Left lung (tissue), 10 donors: ENCODE results near the gene HLA-DOA. TPM values are rescaled to one million over a fixed set of nuclear protein-coding genes. Genes with fewer than 3 reads are reported as not detected.

ENCODE experiments used
- ATAC-seq: fragments of 200-7000 bp; cut with Tn5 transposase; one replicate; pipeline ENCODE4 v1.9.1; 2020; ENCODE audit warnings: moderate library complexity
- DNase-seq, 4 donors: peaks; one replicate each; pipeline ENCODE4 v3.0.0-alpha.2; 2013 to 2020
- H3K27ac ChIP-seq, 2 donors: fragments of 200-600 bp; sonication (generic) in 1 of 2; one replicate each; pipeline versions ENCODE4 v1.5.0 to v1.8.0; 2020 to 2021
- H3K27me3 ChIP-seq, 2 donors: fragments of 200-600 bp; sonication (generic) in 1 of 2; one replicate each; pipeline versions ENCODE4 v1.5.0 to v1.8.0; 2020 to 2021
- H3K36me3 ChIP-seq, 2 donors: fragments of 200-600 bp; sonication (generic) in 1 of 2; one replicate each; pipeline versions ENCODE4 v1.5.0 to v1.8.0; 2020 to 2021
- H3K4me1 ChIP-seq, 2 donors: fragments of 200-600 bp; one replicate each; pipeline ENCODE4 v1.8.0; 2021
- H3K4me3 ChIP-seq, 2 donors: fragments of 200-600 bp; sonication (generic) in 1 of 2; one replicate each; pipeline versions ENCODE4 v1.5.0 to v1.8.0; 2020 to 2021; ENCODE audit warnings: mild to moderate bottlenecking in 1 of 2
- H3K9me3 ChIP-seq, 2 donors: fragments of 200-600 bp; sonication (generic) in 1 of 2; one replicate each; pipeline versions ENCODE4 v1.5.0 to v1.8.0; 2020 to 2021
- CTCF ChIP-seq, 2 donors: fragments of 200-600 bp; sonication (generic) in 1 of 2; IDR thresholded peaks; one replicate each; pipeline versions ENCODE4 v1.5.0 to v1.8.0; 2021; ENCODE audit warnings: antibody characterized with exemption in 2 of 2
- intact Hi-C, 2 donors: fragments of 100-400 bp; cut with DNase I; formaldehyde crosslinking; loops; one replicate each; pipeline versions ENCODE4 v1.11.2 to v1.14.2; 2022
- polyA plus RNA-seq, 6 donors: library from polyadenylated mRNA; unstranded; fragments of 120-200 nt; gene quantifications; one replicate each; pipeline ENCODE4 v1.2.1, GENCODE V29; 2013; ENCODE audit not compliant: insufficient read length in 6 of 6
- total RNA-seq, 2 donors: library from RNA; stranded (reverse); fragmentation: NEBNext Ultra II Directional; extraction: Animal tissue kit (Norgen Biotek cat#: 25700); gene quantifications; one replicate each; pipeline ENCODE4 v1.2.1, GENCODE V29; 2021
- donor health status: DM: no; HTN: yes; CAD: no.
- donor health status: DM: no; HTN: no; CAD: no.

HLA-DOA gene
- total and polyA plus RNA-seq, 8 donors, result 1.8 to 20.6 (median 3.0) TPM

- no peak for TF ChIP-seq CTCF (IDR thresholded peaks at IDR 0.05)
- DNase-seq (no peak), ATAC-seq (no peak)
- Histone ChIP-seq H3K4me1 (peaks cover 0 to 40% of the 10 kb centered on the region in 2 donors), H3K9me3 (no peaks in the 10 kb centered on the region), H3K4me3 (no peak overlapping the region), H3K36me3 (peaks cover 7 to 39% of the 10 kb centered on the region in 2 donors), H3K27ac (peak overlapping the region in 1 of 2 donors; percentile 55), H3K27me3 (no peaks in the 10 kb centered on the region)
- intact Hi-C loops, result loop anchor here (5.0 to 10.0 kb wide), 2 partner anchors 49 to 96 kb away; no protein-coding TSS in a partner anchor
Observed at GRCh38 chr6:32983493-32983848, 25.9 kb downstream of the HLA-DOA start.

- Histone ChIP-seq H3K36me3 (peaks cover 7 to 45% of the 10 kb centered on the region in 2 donors), H3K9me3 (no peaks in the 10 kb centered on the region), H3K4me3 (no peak overlapping the region), H3K27me3 (no peaks in the 10 kb centered on the region), H3K4me1 (peaks cover 0 to 46% of the 10 kb centered on the region in 2 donors), H3K27ac (peak overlapping the region in 1 of 2 donors; percentile 55)
- DNase-seq (no peak), ATAC-seq (no peak)
- TF ChIP-seq CTCF (IDR thresholded peaks at IDR 0.05), result no peak
- intact Hi-C loops, result loop anchor here (5.0 to 10.0 kb wide), 2 partner anchors 48 to 96 kb away; no protein-coding TSS in a partner anchor
Observed at GRCh38 chr6:32982702-32983492, 26.5 kb downstream of the HLA-DOA start.

DNA sequence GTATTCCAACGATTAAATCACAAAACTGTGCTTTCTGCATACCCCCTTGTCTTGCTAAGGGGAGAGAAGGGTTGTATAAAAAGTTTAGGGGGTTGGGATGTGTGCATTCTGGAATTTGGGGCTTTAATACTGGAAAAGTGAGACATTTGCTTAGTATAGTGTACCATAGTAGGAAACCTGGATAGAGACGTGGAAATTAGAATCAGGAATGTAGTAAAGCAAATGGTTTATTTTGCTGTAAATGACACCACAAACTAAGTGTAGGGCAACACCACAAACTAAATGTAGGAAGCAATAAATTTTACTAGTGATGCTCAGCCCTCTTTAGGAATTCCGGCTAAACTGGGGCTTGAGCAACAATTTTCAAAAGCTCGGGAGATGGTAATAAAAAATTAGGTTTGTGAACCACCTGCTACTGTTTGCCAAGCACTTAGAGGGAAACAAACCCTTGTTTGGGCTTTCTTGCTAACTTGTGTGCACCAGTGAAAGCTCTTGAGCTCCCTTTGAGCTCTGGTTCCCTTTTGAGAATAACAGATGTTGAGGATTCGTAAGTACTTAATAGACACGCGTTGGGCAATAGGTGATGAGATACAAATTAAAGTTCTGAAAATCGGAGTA, 27.2 kb downstream of the HLA-DOA start:
- Histone ChIP-seq H3K27ac (peak overlapping the region in 1 of 2 donors; percentile 20), H3K36me3 (peaks cover 11 to 52% of the 10 kb centered on the region in 2 donors), H3K9me3 (no peaks in the 10 kb centered on the region), H3K4me3 (no peak overlapping the region), H3K4me1 (peaks cover 0 to 53% of the 10 kb centered on the region in 2 donors), H3K27me3 (no peaks in the 10 kb centered on the region)
- ATAC-seq (peak; percentile 11), DNase-seq (peak in 1 of 4 donors; percentile 34)
- intact Hi-C loops, result loop anchor here (5.0 to 10.0 kb wide), 2 partner anchors 47 to 95 kb away; no protein-coding TSS in a partner anchor
- no peak for TF ChIP-seq CTCF (IDR thresholded peaks at IDR 0.05)

DNA sequence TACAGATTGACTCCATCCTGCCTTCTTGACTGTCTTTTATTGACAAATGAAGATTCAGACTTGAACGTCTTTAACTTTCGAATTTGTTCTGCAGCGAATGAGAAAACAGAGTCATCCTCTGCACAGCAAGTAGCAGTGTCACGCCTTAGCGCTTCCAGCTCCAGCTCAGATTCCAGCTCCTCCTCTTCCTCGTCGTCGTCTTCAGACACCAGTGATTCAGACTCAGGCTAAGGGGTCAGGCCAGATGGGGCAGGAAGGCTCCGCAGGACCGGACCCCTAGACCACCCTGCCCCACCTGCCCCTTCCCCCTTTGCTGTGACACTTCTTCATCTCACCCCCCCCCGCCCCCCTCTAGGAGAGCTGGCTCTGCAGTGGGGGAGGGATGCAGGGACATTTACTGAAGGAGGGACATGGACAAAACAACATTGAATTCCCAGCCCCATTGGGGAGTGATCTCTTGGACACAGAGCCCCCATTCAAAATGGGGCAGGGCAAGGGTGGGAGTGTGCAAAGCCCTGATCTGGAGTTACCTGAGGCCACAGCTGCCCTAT, 28.8 kb downstream of the HLA-DOA start:
- ATAC-seq, result no peak
- DNase-seq, result no peak
- Histone ChIP-seq H3K36me3 (peaks cover 17 to 68% of the 10 kb centered on the region in 2 donors), H3K4me1 (peaks cover 9 to 69% of the 10 kb centered on the region in 2 donors), H3K4me3 (no peak overlapping the region), H3K27ac (no peak overlapping the region), H3K27me3 (no peaks in the 10 kb centered on the region), H3K9me3 (no peaks in the 10 kb centered on the region)
- intact Hi-C loops, result loop anchor here (5.0 to 10.0 kb wide), 2 partner anchors 46 to 93 kb away; no protein-coding TSS in a partner anchor
- TF ChIP-seq CTCF (IDR thresholded peaks at IDR 0.05), result no peak
